Small intestine (tissue), 16 donors: ENCODE results near the gene RNF148. TPM values are rescaled to one million over a fixed set of nuclear protein-coding genes. Genes with fewer than 3 reads are reported as not detected.

Experiments used
- DNase-seq, 2 donors: peaks; one replicate each; pipeline versions ENCODE4 v3.0.0 to v3.0.0-alpha.2; 2013
- FAIRE-seq: peaks from 2 replicates; lab custom pipeline; 2012; peaks lifted over from hg19 to GRCh38; lab: Jason Lieb, UNC
- H3K27ac ChIP-seq, 3 donors: one replicate each; pipeline ENCODE4 v1.5.1; 2013; ENCODE audit warnings: low read length in 2 of 3, mild to moderate bottlenecking in 2 of 3, control low read depth in 1 of 3, inconsistent platforms in 1 of 3, low read depth in 1 of 3, moderate library complexity in 1 of 3
- H3K27me3 ChIP-seq, 3 donors: one replicate each; pipeline ENCODE4 v1.6.1; 2013; ENCODE audit warnings: low read length in 3 of 3, inconsistent platforms in 1 of 3; ENCODE audit not compliant: control insufficient read depth in 3 of 3, insufficient read depth in 3 of 3
- H3K36me3 ChIP-seq, 3 donors: one replicate each; pipeline ENCODE4 v1.6.1; 2013; ENCODE audit warnings: low read length in 3 of 3, inconsistent platforms in 1 of 3, low read depth in 1 of 3, mild to moderate bottlenecking in 1 of 3, moderate library complexity in 1 of 3; ENCODE audit not compliant: control insufficient read depth in 3 of 3, insufficient read depth in 2 of 3
- H3K4me1 ChIP-seq, 3 donors: one replicate each; pipeline ENCODE4 v1.6.1; 2013; ENCODE audit warnings: low read length in 2 of 3, inconsistent platforms in 1 of 3, low read depth in 1 of 3, mild to moderate bottlenecking in 1 of 3, moderate library complexity in 1 of 3; ENCODE audit not compliant: control insufficient read depth in 3 of 3, insufficient read depth in 2 of 3
- H3K4me3 ChIP-seq, 3 donors: one replicate each; pipeline ENCODE4 v1.5.1; 2013; ENCODE audit warnings: low read length in 3 of 3, control low read depth in 1 of 3, inconsistent platforms in 1 of 3, low read depth in 1 of 3, mild to moderate bottlenecking in 1 of 3, moderate library complexity in 1 of 3
- H3K9me3 ChIP-seq, 2 donors: one replicate each; pipeline ENCODE4 v1.6.1; 2013; ENCODE audit warnings: low read depth in 1 of 2, low read length in 1 of 2; ENCODE audit not compliant: control insufficient read depth in 2 of 2, insufficient read depth in 1 of 2
- WGBS, 3 donors: extraction: QIAGEN DNeasy Blood & Tissue Kit; methylation state at CpG; one replicate each; pipeline ENCODE4 v1.1.7; 2013; 5-methylcytosine and 5-hydroxymethylcytosine counted together
- long read RNA-seq, 10 donors: transcript quantifications; one replicate each; lab custom pipeline, GENCODE V29; 2026
- polyA plus RNA-seq, 4 donors: library from polyadenylated mRNA; stranded (reverse) in 3 of 4; unstranded in 1 of 4; fragments of 200-250 nt in 3 of 4; fragments of 120-200 nt in 1 of 4; gene quantifications; one replicate each; pipeline versions ENCODE4 v1.2.1 to v1.2.3, GENCODE V29; 2013
- donor health status: healthy with polysubstance abuse.
- donor health status: control.
- donor health status: control.
- donor health status: Bipolar disorder and iron deficiency.
- donor health status: healthy.

RNF148 gene
- polyA plus RNA-seq, result under 1 TPM in 3 of 4 donors, not detected in 1; 0.07 to 0.67 (median 0.15) TPM
- long read RNA-seq, donor 1, result 0 reads
- long read RNA-seq, donor 2, result 0 reads
- long read RNA-seq, donor 3, result 0 reads
- long read RNA-seq, donor 4, result 0 reads
- long read RNA-seq, donor 5, result 0 reads
- long read RNA-seq, donor 6, result 0 reads
- long read RNA-seq, donor 7, result 0 reads
- long read RNA-seq, donor 8, result 0 reads
- long read RNA-seq, donor 9, result 0 reads
- long read RNA-seq, donor 10, result 0 reads

GRCh38 chr7:122702872-122703510, at the start of gene RNF148:
Gene RNF148, minus strand, starts transcription at chr7:122702922. Its CDS starts 172 bp downstream, at chr7:122702750.
- FAIRE-seq (no peak), DNase-seq (no peak)
- no peak within 1 kb of the TSS for H3K4me3 ChIP-seq
- H3K36me3 ChIP-seq, result no peaks in the 10 kb centered on the region
- no peaks in the 10 kb centered on the region for H3K4me1 ChIP-seq
- H3K9me3 ChIP-seq, result no peaks in the 10 kb centered on the region
- 89 to 94% (median 91%) methylated on average over 1 of the region's 1 CpG for WGBS, 3 donors
- H3K27ac ChIP-seq, result no peak within 1 kb of the TSS
- H3K27me3 ChIP-seq, result no peaks in the 10 kb centered on the region

GRCh38 chr7:122750389-122750788, 47.7 kb upstream of the RNF148 start:
- 84 to 89% (median 87%) methylated on average over 2 of the region's 2 CpGs for WGBS, 3 donors
- no peaks in the 10 kb centered on the region for H3K4me1 ChIP-seq
- no peak for FAIRE-seq

GRCh38 chr7:122748195-122748594, 45.5 kb upstream of the RNF148 start:
- Histone ChIP-seq H3K4me3 (no peak overlapping the region), H3K27ac (no peak overlapping the region), H3K27me3 (no peaks in the 10 kb centered on the region), H3K4me1 (no peaks in the 10 kb centered on the region), H3K9me3 (no peaks in the 10 kb centered on the region), H3K36me3 (no peaks in the 10 kb centered on the region)
- 54 to 85% (median 62%) methylated on average over 2 of the region's 2 CpGs for WGBS, 3 donors
- FAIRE-seq (no peak), DNase-seq (no peak)

More at GRCh38 chr7:122750389-122750788, 47.7 kb upstream of the RNF148 start:
- Histone ChIP-seq H3K36me3 (no peaks in the 10 kb centered on the region), H3K27me3 (no peaks in the 10 kb centered on the region), H3K4me3 (no peak overlapping the region), H3K9me3 (no peaks in the 10 kb centered on the region), H3K27ac (no peak overlapping the region)
- no peak for DNase-seq

- DNase-seq, result no peak
- FAIRE-seq, result no peak
- Histone ChIP-seq H3K4me3 (no peak overlapping the region), H3K4me1 (no peaks in the 10 kb centered on the region), H3K9me3 (no peaks in the 10 kb centered on the region), H3K27me3 (no peaks in the 10 kb centered on the region), H3K27ac (no peak overlapping the region), H3K36me3 (no peaks in the 10 kb centered on the region)
- WGBS, 3 donors, result 81 to 91% (median 81%) methylated on average over 2 of the region's 2 CpGs
Observed at GRCh38 chr7:122746948-122747347, 44.2 kb upstream of the RNF148 start.

GRCh38 chr7:122743211-122743610, 40.5 kb upstream of the RNF148 start:
- no peak overlapping the region for H3K4me3 ChIP-seq
- H3K27me3 ChIP-seq, result no peaks in the 10 kb centered on the region
- H3K27ac ChIP-seq, result no peak overlapping the region
- no peaks in the 10 kb centered on the region for H3K9me3 ChIP-seq
- H3K36me3 ChIP-seq, result no peaks in the 10 kb centered on the region
- no peak for FAIRE-seq
- no peaks in the 10 kb centered on the region for H3K4me1 ChIP-seq
- no peak for DNase-seq

GRCh38 chr7:122738947-122739346, 36.2 kb upstream of the RNF148 start:
- no peaks in the 10 kb centered on the region for H3K36me3 ChIP-seq
- no peak overlapping the region for H3K27ac ChIP-seq
- DNase-seq, result no peak
- no peak for FAIRE-seq
- H3K4me3 ChIP-seq, result no peak overlapping the region
- H3K9me3 ChIP-seq, result no peaks in the 10 kb centered on the region
- no peaks in the 10 kb centered on the region for H3K4me1 ChIP-seq
- 75 to 92% (median 87%) methylated on average over 2 of the region's 2 CpGs for WGBS, 3 donors
- no peaks in the 10 kb centered on the region for H3K27me3 ChIP-seq

- H3K36me3 ChIP-seq, result no peaks in the 10 kb centered on the region
- DNase-seq (no peak), FAIRE-seq (no peak)
- H3K27ac ChIP-seq, result no peak overlapping the region
- H3K4me3 ChIP-seq, result no peak overlapping the region
- H3K4me1 ChIP-seq, result no peaks in the 10 kb centered on the region
- H3K9me3 ChIP-seq, result peaks cover 0 to 2% of the 10 kb centered on the region in 2 donors
- no peaks in the 10 kb centered on the region for H3K27me3 ChIP-seq
- WGBS, 3 donors, result 85 to 96% (median 92%) methylated on average over 1 of the region's 1 CpG
Observed at GRCh38 chr7:122736183-122736582, 33.5 kb upstream of the RNF148 start.

- FAIRE-seq (no peak), DNase-seq (no peak)
- 80 to 88% (median 88%) methylated on average over 1 of the region's 1 CpG for WGBS, 3 donors
- Histone ChIP-seq H3K4me3 (no peak overlapping the region), H3K36me3 (no peaks in the 10 kb centered on the region), H3K4me1 (no peaks in the 10 kb centered on the region), H3K9me3 (no peaks in the 10 kb centered on the region), H3K27me3 (no peaks in the 10 kb centered on the region), H3K27ac (no peak overlapping the region)
Observed at GRCh38 chr7:122727759-122728158, 25.0 kb upstream of the RNF148 start.

GRCh38 chr7:122727354-122727753, 24.6 kb upstream of the RNF148 start:
- no peaks in the 10 kb centered on the region for H3K9me3 ChIP-seq
- H3K27ac ChIP-seq, result no peak overlapping the region
- DNase-seq, result no peak
- no peaks in the 10 kb centered on the region for H3K4me1 ChIP-seq
- no peaks in the 10 kb centered on the region for H3K36me3 ChIP-seq
- no peaks in the 10 kb centered on the region for H3K27me3 ChIP-seq
- FAIRE-seq, result no peak
- H3K4me3 ChIP-seq, result no peak overlapping the region
